Panc1 (cell line): Measurements from ENCODE around the gene NOL9. TPM values are rescaled to one million over a fixed set of nuclear protein-coding genes. Genes with fewer than 3 reads are reported as not detected.

Experiments
- ATAC-seq: fragments of 200-7000 bp; cut with Tn5 transposase; 2 replicates; pipeline ENCODE4 v1.9.1; 2020; ENCODE audit warnings: mild to moderate bottlenecking, moderate library complexity
- BruUV-seq: library from RNA; stranded (reverse); fragments of 400-500 nt; replicated peaks from 2 replicates; lab custom pipeline; 2021; lab: Mats Ljungman, UMichigan
- CTCF ChIA-PET: fragments of 300-600 bp; sonication (Branson Sonifier 250); formaldehyde crosslinking; loops from one replicate; lab custom pipeline; 2022; ENCODE audit warnings: antibody characterized with exemption; lab: Charles Lee
- POLR2A ChIA-PET: fragments of 300-600 bp; sonication (Branson Sonifier 250); formaldehyde crosslinking; loops from one replicate; lab custom pipeline; 2022; ENCODE audit warnings: antibody characterized with exemption; lab: Charles Lee
- DNase-seq: peaks from one replicate; pipeline ENCODE4 v3.0.0-alpha.2; 2010; ENCODE audit warnings: low read depth, low spot score
- H3K27ac ChIP-seq: 2 replicates; pipeline ENCODE4 v1.5.1; 2011; ENCODE audit warnings: mild to moderate bottlenecking, low read length, inconsistent platforms
- H3K27me3 ChIP-seq: fragments of 200-500 bp; sonication (Bioruptor generic); 2 replicates; pipeline ENCODE4 v1.6.0; 2014; ENCODE audit warnings: low read length, inconsistent platforms; ENCODE audit not compliant: control insufficient read depth, insufficient read depth
- H3K36me3 ChIP-seq: fragments of 200-500 bp; sonication (Bioruptor generic); 2 replicates; pipeline ENCODE4 v1.5.1; 2014; ENCODE audit warnings: inconsistent platforms, mild to moderate bottlenecking, low read length, moderate library complexity; ENCODE audit not compliant: control insufficient read depth, insufficient read depth
- H3K4me1 ChIP-seq: 2 replicates; pipeline ENCODE4 v1.5.1; 2011; ENCODE audit warnings: inconsistent platforms, mild to moderate bottlenecking, low read length, moderate library complexity; ENCODE audit not compliant: control insufficient read depth, insufficient read depth
- H3K4me3 ChIP-seq, 2 experiments: 2 replicates each; pipeline ENCODE4 v1.5.1; 2011 to 2012; ENCODE audit warnings: low read depth in 2 of 2, low read length in 2 of 2, mild to moderate bottlenecking in 2 of 2, inconsistent platforms in 1 of 2, moderate library complexity in 1 of 2
- H3K9me3 ChIP-seq: fragments of 200-500 bp; sonication (Bioruptor generic); 2 replicates; pipeline ENCODE4 v1.5.1; 2014; ENCODE audit warnings: low read depth, mild to moderate bottlenecking, inconsistent platforms, low read length, moderate library complexity; ENCODE audit not compliant: control insufficient read depth, insufficient read depth
- POLR2AphosphoS5 ChIP-seq: IDR thresholded peaks from 2 replicates; pipeline ENCODE4 v1.6.1; 2012; ENCODE audit warnings: mild to moderate bottlenecking, low read depth, low read length, moderate library complexity
- REST ChIP-seq, 2 experiments: IDR thresholded peaks; 2 replicates each; pipeline ENCODE4 v1.6.1; 2011 to 2012; ENCODE audit warnings: low read depth in 2 of 2, control low read depth in 1 of 2, low read length in 1 of 2, mild to moderate bottlenecking in 1 of 2, moderate library complexity in 1 of 2; ENCODE audit not compliant: insufficient read depth in 1 of 2
- SIN3A ChIP-seq: IDR thresholded peaks from 2 replicates; pipeline ENCODE4 v1.6.1; 2012; ENCODE audit warnings: low read depth, mild to moderate bottlenecking, low read length, moderate library complexity, borderline replicate concordance; ENCODE audit not compliant: insufficient read depth
- TCF7L2 ChIP-seq: IDR thresholded peaks from 2 replicates; pipeline ENCODE4 v1.6.1; 2011; ENCODE audit warnings: mild to moderate bottlenecking, low read depth, low read length, inconsistent platforms
- in situ Hi-C: cut with HindIII; loops from 2 replicates; pipeline ENCODE4 v1.10.0; 2016; ENCODE audit warnings: low sequenced_read_pairs, low pct_unique_long_range_greater_than_20kb
- intact Hi-C: fragments of 100-400 bp; cut with micrococcal nuclease; formaldehyde crosslinking; loops from one replicate; pipeline ENCODE4 v1.10.0; 2022; ENCODE audit not compliant: unreplicated experiment
- total RNA-seq: library from RNA; stranded (reverse); gene quantifications from one replicate; pipeline ENCODE4 v1.2.1, GENCODE V29; 2021; ENCODE audit not compliant: unreplicated experiment
- TF ChIP-seq, protein P1 (sequence below): fragments of 450-650 bp; IDR thresholded peaks from 2 replicates; pipeline ENCODE4 v1.5.1; 2017; ENCODE audit warnings: mild to moderate bottlenecking

Gene NOL9
- total RNA-seq, 1 experiment from 2014 or later = 46.4 TPM

DNA sequence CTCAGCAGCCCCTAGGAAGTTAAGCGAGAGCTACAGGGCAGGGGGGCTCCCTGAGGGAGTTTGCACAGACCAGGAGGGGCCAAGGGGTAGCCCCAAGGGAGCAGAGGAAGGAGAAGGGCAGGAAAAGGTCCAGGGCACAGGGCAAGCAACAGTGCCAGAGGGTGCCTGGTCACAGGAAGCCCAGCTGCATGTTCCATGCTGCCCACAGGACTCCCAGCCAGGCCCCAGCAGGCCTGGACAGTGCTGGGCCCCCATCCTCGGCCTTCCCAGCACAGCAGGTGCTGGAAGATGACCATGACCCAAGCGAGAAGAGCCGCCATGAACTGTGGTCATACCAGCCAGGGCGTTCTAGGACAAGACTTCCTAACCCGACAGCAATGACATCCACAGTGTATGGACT is 37.3 kb upstream of the NOL9 start:
- BruUV-seq = no TSS peak
- TF ChIP-seq TCF7L2 (no peak), SIN3A (no peak), POLR2AphosphoS5 (no peak), REST (IDR thresholded peaks at IDR 0.05; ENCODE audit: insufficient read depth in 1 of 2, low read depth in 2 of 2, low read length in 1 of 2) (no peak)
- TF ChIP-seq, protein P1, sequence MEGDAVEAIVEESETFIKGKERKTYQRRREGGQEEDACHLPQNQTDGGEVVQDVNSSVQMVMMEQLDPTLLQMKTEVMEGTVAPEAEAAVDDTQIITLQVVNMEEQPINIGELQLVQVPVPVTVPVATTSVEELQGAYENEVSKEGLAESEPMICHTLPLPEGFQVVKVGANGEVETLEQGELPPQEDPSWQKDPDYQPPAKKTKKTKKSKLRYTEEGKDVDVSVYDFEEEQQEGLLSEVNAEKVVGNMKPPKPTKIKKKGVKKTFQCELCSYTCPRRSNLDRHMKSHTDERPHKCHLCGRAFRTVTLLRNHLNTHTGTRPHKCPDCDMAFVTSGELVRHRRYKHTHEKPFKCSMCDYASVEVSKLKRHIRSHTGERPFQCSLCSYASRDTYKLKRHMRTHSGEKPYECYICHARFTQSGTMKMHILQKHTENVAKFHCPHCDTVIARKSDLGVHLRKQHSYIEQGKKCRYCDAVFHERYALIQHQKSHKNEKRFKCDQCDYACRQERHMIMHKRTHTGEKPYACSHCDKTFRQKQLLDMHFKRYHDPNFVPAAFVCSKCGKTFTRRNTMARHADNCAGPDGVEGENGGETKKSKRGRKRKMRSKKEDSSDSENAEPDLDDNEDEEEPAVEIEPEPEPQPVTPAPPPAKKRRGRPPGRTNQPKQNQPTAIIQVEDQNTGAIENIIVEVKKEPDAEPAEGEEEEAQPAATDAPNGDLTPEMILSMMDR = no peak
- H3K36me3 ChIP-seq = peaks cover 2% of the 10 kb centered on the region; the same call in 1 of the 2 replicates
- CTCF ChIA-PET = no interaction called here
- H3K27ac ChIP-seq = no peak overlapping the region
- no peaks in the 10 kb centered on the region for H3K9me3 ChIP-seq
- no peaks in the 10 kb centered on the region for H3K27me3 ChIP-seq
- no peaks in the 10 kb centered on the region for H3K4me1 ChIP-seq
- in situ Hi-C loops (no loop called here), intact Hi-C loops (no loop called here)
- POLR2A ChIA-PET = interaction anchor here (0.6 kb wide), 1 partner anchor 12 kb away, joined by 3 read pairs; the partner anchor contains the start of gene ZBTB48
- no peak for ATAC-seq
- DNase-seq = no peak
- no peak overlapping the region for H3K4me3 ChIP-seq

GRCh38 chr1:6591222-6591621 is 36.9 kb upstream of the NOL9 start:
- DNase-seq (no peak), ATAC-seq (no peak)
- H3K27ac ChIP-seq = no peak overlapping the region
- ChIA-PET CTCF (no interaction called here), POLR2A (no interaction called here)
- no peaks in the 10 kb centered on the region for H3K9me3 ChIP-seq
- no peaks in the 10 kb centered on the region for H3K4me1 ChIP-seq
- TF ChIP-seq SIN3A = no peak
- no peak for TF ChIP-seq POLR2AphosphoS5
- TF ChIP-seq REST (IDR thresholded peaks at IDR 0.05; ENCODE audit: insufficient read depth in 1 of 2, low read depth in 2 of 2, low read length in 1 of 2) = no peak
- no peak for TF ChIP-seq TCF7L2
- TF ChIP-seq, protein P1 = no peak
- intact Hi-C loops (no loop called here), in situ Hi-C loops (no loop called here)
- H3K36me3 ChIP-seq = peaks cover 2% of the 10 kb centered on the region; the same call in 1 of the 2 replicates
- no peaks in the 10 kb centered on the region for H3K27me3 ChIP-seq
- no peak overlapping the region for H3K4me3 ChIP-seq
- BruUV-seq = no TSS peak
